GM19193 (cell line): ENCODE results near the gene ZNF836.

Source experiments
- POLR2A ChIP-seq: IDR thresholded peaks from 4 replicates; pipeline ENCODE4 v1.6.1; 2011; ENCODE audit not compliant: insufficient read depth, insufficient read length; ENCODE audit errors: extremely low read depth

ZNF836 gene

DNA sequence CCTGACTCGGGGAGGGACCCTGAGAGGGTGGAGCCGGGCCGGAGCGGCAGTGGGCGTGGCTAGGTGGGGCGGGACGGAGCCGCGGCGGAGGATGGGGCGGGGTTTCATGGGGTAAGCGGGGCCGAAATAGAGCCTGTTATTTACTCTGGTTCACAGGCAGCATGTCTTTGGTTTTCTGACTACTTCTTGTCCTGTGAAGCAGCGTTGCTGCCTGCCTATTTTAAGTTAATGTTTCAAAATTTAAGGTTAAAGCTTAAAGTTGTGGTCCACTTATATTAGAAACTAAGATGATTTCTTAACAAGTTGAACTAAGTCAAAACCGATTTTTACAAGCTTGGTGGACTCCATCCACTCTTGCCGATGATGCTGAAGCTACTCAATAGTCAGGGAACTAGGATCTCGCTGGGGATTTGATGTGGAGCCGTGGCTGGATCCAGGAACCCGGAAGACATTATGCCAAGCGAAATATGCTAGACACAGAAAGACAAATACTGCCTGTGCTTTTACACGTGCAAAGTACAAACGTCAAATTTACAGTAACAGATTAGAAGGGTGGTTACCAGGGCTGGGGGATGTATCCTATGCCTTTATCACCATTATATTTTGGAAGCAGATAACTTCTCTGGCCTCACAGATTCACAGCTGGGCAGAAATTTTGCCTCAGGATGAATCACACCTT is 31.2 kb downstream of the ZNF836 start:
- no peak for TF ChIP-seq POLR2A

DNA sequence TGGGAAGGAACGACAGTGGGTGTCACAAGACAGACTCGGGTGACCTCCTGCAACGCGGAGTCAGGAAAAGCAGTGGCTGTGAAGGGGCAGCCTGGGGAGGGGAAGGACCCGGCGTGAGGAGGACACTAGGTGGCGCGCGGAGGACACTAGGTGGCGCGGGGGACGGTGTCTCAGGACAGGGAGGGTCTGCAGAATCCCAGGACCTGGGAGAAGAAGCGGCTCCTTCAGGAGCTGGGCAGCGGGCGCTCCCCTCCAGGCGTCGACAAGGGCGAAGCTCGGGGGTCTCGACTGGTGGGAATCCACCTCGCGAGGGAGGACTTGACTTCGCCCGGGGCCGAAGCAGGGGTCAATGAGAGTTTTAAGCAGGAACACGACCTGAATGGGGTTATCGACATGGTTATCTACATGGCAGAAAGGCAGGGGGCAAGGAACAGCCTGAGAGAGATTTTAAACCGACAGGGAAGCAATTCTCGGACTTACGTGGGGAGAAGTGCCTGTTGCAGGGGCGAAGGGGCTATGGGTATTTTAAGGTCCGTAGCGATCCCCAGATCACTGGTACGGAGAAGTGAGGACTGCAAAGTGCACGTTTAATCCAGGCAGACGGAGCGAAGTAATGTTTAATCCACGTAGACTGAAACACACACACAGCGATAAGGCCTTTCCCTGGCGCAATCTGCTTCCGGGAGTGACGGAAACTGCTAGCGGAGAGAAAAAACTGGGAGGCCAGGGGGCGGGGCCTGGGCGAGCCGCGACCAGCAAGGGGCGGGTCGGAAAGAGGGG is 32.0 kb downstream of the ZNF836 start, which contains the start of gene ZNF616:
Gene ZNF616, minus strand, starts transcription at position 687 of the 780 bp plus-strand sequence. CDS start 9,426 bp downstream, outside the sequence.
- peak; percentile 66 for TF ChIP-seq POLR2A

DNA sequence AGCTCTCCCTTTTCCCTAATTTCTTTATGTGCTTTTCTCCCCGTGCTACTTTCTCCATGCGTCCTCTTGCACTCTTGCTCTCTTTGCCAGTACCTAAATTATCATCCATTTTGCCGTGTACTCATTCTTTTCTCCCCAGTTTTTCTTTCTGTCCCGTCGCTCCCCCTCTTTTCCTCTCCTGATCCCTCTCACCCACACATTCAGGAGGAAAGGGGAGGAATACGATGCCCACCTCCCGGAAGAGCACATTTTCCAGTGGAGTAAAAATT is 32.5 kb downstream of the ZNF836 start:
- no peak for TF ChIP-seq POLR2A

DNA sequence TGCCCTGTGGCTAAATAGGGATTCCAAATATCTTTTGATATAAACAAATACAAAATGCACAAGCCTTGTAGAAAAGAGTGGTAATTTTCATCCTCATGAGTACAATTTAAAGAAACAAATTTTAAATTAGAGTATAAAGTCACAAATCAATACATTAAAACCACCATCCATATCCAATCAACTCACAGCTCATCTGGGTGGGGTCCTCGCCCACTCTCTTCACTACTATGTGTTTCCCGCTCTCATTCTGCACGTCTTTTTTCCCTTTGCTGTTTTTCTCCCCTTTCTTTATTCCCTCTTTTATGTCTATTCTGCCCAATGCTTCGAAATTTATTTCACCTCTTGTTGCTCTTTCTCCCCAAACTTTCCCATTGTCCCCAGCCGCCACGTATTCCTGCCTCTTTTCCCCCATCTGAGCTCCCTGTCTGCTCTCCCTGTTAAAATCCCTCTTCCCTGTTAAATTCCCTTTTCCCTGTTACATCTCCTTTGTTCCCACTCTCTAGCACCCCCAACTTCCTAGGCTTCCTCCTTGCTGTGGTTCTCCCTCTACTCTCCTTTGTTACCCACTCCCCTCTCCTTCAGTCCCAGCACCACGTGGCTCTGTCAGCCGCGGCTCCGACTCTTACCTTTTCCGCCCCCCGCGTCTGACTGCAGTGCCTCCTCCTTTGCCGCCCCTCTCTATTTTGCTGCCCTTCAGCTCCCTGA is 33.0 kb downstream of the ZNF836 start:
- no peak for TF ChIP-seq POLR2A

DNA sequence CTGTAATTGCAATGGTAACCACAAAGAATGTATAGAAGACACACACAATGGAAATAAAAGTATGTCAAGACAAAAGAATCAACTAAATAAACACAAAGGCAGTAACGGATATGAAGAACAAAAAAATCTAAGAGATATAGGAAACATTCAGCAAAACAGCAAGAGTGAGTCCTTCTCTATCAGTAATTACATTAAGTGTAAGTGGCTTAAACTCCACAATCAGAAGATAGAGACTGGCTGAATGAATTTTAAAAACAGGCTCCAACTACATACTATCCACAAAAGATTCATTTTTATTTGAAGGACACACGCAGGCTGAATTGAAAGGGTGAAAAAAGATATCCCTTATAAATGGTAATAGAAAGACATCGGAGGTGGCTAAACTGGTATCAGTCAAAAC is 51.1 kb downstream of the ZNF836 start:
- no peak for TF ChIP-seq POLR2A

DNA sequence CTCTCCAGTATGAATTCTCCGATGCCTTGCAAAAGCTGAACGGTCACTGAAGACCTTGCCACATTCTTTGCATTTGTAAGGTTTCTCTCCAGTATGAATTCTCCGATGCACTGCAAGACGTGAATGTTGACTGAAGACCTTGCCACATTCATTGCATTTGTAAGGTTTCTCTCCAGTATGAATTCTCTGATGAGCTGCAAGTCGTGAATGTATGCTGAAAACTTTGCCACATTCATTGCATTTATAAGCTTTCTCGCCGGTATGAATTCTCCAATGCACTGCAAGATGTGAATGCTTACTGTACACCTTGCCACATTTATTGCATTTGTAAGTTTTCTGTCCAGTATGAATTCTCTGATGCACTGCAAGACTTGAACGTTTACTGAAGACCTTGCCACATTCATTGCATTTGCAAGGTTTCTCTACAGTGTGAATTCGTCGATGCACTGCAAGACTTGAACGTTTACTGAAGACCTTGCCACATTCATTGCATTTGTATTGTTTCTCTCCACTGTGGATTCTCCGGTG is 55.8 kb downstream of the ZNF836 start:
- no peak for TF ChIP-seq POLR2A

DNA sequence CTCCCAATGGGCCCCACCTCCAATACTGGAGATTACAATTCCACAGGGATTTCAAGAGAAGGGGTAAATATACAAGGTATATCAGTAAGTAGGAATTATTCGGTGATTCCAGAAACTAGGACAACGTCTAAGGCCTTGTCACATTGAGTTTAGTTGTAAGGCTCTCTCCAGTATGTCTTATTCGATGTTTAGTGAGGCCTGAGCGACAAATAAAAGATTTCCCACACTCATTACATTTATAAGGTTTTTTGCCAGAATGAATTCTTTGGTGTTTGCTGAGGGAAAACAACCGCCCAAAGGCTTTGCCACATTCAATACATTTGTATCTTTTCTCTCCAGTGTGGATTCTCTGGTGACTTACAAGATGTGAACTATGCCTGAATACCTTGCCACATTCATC is 56.7 kb downstream of the ZNF836 start:
- TF ChIP-seq POLR2A, result no peak

DNA sequence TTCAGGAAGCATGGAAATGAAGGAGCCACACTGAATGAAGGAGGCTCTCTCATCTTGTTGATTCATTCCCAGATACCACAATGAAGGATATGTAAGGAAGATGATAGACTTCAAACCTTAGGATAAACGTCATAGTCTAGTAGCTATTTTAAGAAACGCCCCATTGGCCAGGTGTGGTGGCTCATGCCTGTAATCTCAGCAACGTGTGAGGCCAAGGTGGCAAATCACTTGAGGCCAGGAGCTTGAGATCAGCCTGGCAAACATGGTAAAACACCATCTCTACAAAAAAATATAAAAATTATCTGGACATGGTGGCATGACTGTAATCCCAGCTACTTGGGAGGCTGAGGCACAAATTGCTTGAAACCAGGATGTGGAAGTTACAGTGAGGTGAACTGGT is 58.8 kb downstream of the ZNF836 start:
- no peak for TF ChIP-seq POLR2A

DNA sequence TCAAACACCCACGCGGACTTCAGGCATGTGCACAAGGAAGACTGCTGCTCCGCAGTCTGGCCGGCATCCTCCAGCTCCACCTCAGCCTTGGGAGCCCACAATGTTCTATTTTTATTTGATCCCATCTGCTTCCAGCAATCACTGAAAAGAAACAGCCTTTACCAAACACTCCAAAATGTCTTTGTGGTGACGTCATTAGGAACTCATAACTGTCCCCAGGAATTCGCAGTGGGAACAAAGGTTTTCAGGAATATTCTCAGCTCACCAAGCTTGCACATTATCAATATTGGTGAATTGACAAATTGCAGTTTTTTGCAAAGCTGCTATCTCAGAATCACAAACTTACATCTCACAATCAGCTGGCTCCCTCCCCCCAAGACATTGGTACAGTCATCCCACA is 60.6 kb downstream of the ZNF836 start:
- no peak for TF ChIP-seq POLR2A
